SK-N-SH (cell line): ENCODE data around the gene SAP30.

Experiments used
- GATA2 ChIP-seq: sonication (generic); formaldehyde crosslinking; IDR thresholded peaks from 2 replicates; pipeline ENCODE4 v1.5.0; 2020; ENCODE audit warnings: mild to moderate bottlenecking, missing genetic modification reagents
- POLR2AphosphoS5 ChIP-seq: IDR thresholded peaks from 2 replicates; pipeline ENCODE4 v1.6.1; 2012; ENCODE audit warnings: low read depth, low read length
- REST ChIP-seq: IDR thresholded peaks from 2 replicates; pipeline ENCODE4 v1.6.1; 2012; ENCODE audit warnings: mild to moderate bottlenecking, low read depth, low read length, moderate library complexity
- TEAD4 ChIP-seq: IDR thresholded peaks from 2 replicates; pipeline ENCODE4 v1.4.0; 2012; ENCODE audit warnings: mild to moderate bottlenecking, borderline replicate concordance; ENCODE audit not compliant: insufficient read depth
- TF ChIP-seq, protein P1 (sequence below): fragments of 200-600 bp; sonication (generic); IDR thresholded peaks from 2 replicates; pipeline ENCODE4 v1.6.1; 2017; ENCODE audit warnings: antibody characterized with exemption, mild to moderate bottlenecking, moderate library complexity

GRCh38 chr4:173334085-173334890, 36.5 kb upstream of the SAP30 start, which contains the start of gene HMGB2:
- TF ChIP-seq, protein P1, sequence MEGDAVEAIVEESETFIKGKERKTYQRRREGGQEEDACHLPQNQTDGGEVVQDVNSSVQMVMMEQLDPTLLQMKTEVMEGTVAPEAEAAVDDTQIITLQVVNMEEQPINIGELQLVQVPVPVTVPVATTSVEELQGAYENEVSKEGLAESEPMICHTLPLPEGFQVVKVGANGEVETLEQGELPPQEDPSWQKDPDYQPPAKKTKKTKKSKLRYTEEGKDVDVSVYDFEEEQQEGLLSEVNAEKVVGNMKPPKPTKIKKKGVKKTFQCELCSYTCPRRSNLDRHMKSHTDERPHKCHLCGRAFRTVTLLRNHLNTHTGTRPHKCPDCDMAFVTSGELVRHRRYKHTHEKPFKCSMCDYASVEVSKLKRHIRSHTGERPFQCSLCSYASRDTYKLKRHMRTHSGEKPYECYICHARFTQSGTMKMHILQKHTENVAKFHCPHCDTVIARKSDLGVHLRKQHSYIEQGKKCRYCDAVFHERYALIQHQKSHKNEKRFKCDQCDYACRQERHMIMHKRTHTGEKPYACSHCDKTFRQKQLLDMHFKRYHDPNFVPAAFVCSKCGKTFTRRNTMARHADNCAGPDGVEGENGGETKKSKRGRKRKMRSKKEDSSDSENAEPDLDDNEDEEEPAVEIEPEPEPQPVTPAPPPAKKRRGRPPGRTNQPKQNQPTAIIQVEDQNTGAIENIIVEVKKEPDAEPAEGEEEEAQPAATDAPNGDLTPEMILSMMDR: no peak
- peak; percentile 99 for TF ChIP-seq POLR2AphosphoS5
- TF ChIP-seq GATA2: peak; percentile 71
- TF ChIP-seq REST: peak; percentile 78; the same call in 1 of the 2 replicates
- no peak for TF ChIP-seq TEAD4
